KOPT-K1 (cell line): ENCODE data around the gene FEV.
"Not testable (repeated sequence)": the region's sequence is repeated elsewhere in the genome, so short reads cannot be mapped to it uniquely, and the experiment has no call there.

Experiments
- H3K27ac ChIP-seq: fragments of 200-600 bp; sonication (generic); 2 replicates; pipeline ENCODE4 v1.5.1; 2016; ENCODE audit warnings: antibody characterized with exemption, mild to moderate bottlenecking, low read depth, low read length; ENCODE audit not compliant: poor library complexity, severe bottlenecking
- H3K36me3 ChIP-seq: fragments of 200-600 bp; sonication (generic); 2 replicates; pipeline ENCODE4 v1.5.1; 2017; ENCODE audit warnings: antibody characterized with exemption, mild to moderate bottlenecking, low read length, moderate library complexity; ENCODE audit not compliant: insufficient read depth
- H3K9me3 ChIP-seq: fragments of 200-600 bp; sonication (generic); 2 replicates; pipeline ENCODE4 v1.5.1; 2017; ENCODE audit warnings: antibody characterized with exemption, low read length, mild to moderate bottlenecking; ENCODE audit not compliant: insufficient read depth, poor library complexity, severe bottlenecking

Gene FEV

DNA sequence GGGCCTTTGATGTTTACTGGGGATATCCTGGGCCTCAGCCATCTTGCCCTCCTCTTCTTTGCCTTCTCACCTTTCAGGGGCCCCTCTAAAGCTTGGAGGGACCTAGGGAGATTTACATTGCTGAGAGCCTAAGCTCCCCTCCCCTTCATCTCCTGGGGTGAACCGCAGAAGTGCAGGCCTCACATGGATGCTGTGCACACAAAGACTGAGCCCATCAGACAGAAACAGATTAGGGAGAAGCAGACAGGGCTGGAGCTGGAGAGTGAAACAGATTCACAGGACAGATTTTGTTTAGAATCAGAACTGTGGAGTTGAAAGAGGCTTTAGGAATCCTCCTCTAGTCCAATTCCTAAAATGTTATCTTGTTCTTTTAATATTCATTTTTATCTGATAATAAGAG lies 28.9 kb downstream of the FEV start:
- no peak overlapping the region for H3K27ac ChIP-seq
- H3K9me3 ChIP-seq, result no peaks in the 10 kb centered on the region
- no peaks in the 10 kb centered on the region for H3K36me3 ChIP-seq

DNA sequence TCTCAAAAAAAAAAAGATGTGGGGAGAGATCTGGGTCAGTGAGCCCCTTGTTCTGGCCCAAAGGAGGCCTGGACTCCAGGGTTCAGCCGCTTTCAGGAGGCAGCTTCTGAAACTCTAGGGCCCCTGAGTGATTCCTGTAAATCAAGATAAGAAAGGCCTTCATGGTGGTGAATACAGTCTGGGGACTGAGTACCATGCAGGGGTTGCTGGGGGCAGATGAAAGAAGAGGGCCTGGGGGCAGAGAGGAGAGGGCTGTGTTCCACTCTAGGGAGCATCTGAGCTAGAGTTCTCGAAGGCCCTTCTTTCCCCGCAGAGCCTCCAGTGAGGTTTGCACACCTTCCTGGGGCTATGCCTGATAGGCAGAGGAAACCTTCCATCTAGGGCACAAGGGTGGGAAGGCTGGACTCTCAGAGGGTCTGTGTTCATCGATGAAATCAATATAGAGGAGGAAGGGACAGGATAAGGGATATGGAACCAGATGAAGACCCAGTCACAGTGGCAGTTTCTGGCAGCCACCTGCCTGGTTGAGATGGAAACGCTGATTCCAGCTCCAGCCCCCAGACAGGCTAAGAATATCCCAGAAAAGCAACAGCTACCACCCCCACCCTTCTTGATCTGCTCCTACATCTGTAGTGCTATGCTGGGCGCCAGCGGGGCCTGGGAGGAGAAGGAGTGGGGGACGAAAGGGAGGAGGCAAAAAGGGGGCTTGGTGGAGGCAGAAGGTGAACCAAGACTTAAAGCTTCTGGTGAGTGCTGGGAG lies 30.3 kb downstream of the FEV start:
- Histone ChIP-seq H3K9me3 (no peaks in the 10 kb centered on the region), H3K27ac (no peak overlapping the region), H3K36me3 (no peaks in the 10 kb centered on the region)

DNA sequence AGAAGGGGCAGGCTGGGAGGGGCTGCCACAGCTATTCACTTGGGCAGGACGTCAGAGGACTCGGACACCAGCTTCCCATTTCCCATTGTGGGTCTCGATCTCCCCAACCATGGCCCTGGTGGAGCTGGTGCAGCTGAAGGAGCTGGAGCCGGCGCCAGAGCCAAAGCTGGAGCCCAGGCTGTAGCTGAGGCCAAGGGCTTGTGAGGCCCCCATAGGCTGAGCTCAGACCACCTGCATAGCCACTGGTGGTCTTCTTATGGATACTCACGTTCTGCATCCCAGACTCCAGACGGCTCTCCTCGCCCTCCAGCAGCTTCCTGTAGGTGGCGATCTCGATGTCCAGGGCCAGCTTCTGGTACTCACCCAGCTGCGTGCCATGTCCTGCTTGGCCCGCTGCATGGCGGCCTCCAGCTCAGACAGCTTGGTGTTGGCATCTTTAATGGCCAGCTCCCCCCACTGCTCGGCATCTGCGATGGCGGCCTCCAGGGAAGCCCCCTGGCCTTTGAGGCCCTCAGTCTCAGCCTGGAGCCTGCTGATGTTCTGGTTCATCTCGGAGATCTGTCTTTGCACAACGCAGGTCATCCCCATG lies 31.5 kb downstream of the FEV start:
- Histone ChIP-seq H3K27ac (no peak overlapping the region), H3K9me3 (no peaks in the 10 kb centered on the region)

DNA sequence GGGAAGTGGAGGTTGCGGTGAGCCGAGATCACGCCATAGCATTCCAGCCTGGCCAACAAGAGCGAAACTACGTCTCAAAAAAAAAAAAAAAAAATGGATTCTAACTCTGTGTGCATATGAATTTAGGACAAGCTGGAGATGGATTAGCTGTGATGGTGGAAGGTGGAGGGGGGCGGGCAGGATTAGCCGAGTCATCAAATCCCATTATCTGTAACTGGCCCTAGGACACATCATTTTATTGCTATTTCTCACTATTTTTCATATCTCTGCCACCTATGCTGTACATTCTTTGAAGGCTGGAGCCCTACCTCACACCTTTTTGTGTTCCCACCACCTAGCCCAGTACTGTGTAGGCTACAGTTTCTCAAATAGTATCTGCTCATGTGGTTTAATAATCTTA lies 32.8 kb downstream of the FEV start:
- Histone ChIP-seq H3K36me3 (no peaks in the 10 kb centered on the region), H3K9me3 (no peaks in the 10 kb centered on the region), H3K27ac (no peak overlapping the region)

More for the DNA sequence above, 31.5 kb downstream of the FEV start:
- no peaks in the 10 kb centered on the region for H3K36me3 ChIP-seq

DNA sequence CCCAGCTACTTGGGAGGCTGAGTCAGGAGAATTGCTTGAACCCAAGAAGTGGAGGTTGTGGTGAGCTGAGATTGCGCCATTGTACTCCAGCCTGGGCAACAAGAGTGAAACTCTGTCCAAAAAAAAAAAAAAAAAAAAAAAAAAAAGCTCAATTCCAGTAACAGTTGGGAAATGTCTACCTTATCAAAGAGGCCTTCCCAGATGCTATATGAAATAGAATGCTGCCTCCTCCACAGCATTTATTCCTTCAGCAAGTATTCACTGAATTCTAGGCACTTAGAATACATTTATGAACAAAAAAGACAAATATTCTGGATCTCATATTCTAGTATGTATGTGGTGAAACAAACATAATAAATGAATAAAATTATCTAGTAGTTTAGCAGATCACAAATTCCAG lies 38.4 kb downstream of the FEV start:
- Histone ChIP-seq H3K36me3 (no peaks in the 10 kb centered on the region), H3K27ac (no peak overlapping the region), H3K9me3 (no peaks in the 10 kb centered on the region)

DNA sequence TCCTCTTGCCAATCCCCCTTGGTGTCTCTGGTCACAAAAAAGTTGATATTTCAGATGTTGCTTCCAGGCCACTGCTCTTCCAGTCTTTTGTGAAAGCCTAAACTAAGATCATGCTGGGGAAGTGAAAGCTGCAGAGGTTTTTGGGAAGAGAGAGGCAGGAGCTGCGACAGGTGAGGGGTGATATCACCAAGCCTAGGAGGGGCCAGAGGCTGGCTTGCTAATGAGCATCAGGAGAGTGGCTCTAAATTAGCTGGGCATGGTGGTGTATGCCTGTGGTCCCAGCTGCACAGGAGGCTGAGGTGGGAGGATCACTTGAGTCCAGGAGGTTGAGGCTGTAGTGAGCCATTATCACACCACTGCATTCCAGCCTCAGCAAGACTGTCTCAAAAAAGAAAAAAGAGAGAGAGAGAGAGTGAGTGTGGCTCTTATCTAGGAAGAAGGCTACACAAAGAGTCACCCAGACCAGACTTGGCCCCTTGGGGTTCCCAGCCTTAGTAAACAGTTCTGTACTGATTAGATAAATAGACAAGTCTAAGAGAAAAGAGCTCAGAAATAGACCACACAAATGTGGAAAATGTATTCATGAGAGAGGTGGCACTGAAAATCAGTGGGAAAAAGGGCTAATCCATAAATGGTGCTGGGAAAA lies 40.1 kb downstream of the FEV start:
- Histone ChIP-seq H3K27ac (no peak overlapping the region), H3K9me3 (no peaks in the 10 kb centered on the region), H3K36me3 (no peaks in the 10 kb centered on the region)

DNA sequence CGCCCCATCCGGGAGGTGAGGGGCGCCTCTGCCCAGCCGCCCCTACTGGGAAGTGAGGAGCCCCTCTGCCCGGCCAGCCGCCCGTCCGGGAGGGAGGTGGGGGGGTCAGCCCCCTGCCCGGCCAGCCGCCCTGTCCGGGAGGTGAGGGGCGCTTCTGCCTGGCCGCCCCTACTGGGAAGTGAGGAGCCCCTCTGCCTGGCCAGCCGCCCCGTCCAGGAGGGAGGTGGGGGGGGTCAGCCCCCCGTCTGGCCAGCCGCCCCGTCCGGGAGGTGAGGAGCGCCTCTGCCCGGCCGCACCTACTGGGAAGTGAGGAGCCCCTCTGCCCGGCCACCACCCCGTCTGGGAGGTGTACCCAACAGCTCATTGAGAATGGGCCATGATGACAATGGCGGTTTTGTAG lies 53.2 kb downstream of the FEV start:
- H3K27ac ChIP-seq, H3K9me3 ChIP-seq, H3K36me3 ChIP-seq: not testable (repeated sequence)
